Measurements from ENCODE around the gene FCRL1. TPM values are rescaled to one million over a fixed set of nuclear protein-coding genes. Genes with fewer than 3 reads are reported as not detected.

FCRL1 gene
- total and polyA plus RNA-seq, 9 donors, result 0.08 to 0.65 TPM; not detected in 7

- WGBS, 3 donors, result 66 to 75% (median 74%) methylated on average over 2 of the region's 2 CpGs
Observed at GRCh38 chr1:157820299-157820698, 379 bp upstream of the FCRL1 start.

DNA sequence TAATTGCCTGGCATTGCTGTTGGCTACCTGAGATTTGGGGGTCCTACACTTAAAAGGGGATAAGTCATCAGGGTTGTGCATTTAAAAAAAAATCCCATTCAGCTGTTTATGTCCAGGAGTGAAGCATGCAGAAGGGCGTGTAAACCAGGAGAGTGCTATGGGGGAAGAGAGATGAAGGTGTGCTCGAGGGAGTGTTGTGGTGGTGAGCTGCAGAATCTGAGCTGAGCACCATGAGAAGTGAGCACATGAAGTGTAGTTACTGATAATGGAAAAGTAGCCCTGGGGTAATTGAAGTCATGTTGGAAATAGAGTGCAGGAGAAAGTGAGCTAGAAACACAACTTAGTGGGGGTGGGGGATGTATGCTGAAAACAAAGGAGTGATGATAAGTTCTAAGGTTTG lies 705 bp downstream of the FCRL1 start:
- no peaks in the 10 kb centered on the region for H3K4me1 ChIP-seq (ENCODE audit: insufficient read depth)
- no peaks in the 10 kb centered on the region for H3K9me3 ChIP-seq
- no peaks in the 10 kb centered on the region for H3K27me3 ChIP-seq
- WGBS, 3 donors, result 58 to 73% (median 71%) methylated on average over 2 of the region's 2 CpGs
- no peak overlapping the region for H3K4me3 ChIP-seq
- DNase-seq, result no peak
- no peak for TF ChIP-seq CTCF (IDR thresholded peaks at IDR 0.05)
- no peak for TF ChIP-seq EP300 (IDR thresholded peaks at IDR 0.05)
- no peak for TF ChIP-seq POLR2A (IDR thresholded peaks at IDR 0.05)
- intact Hi-C loops (cut with DNase I), result no loop called here
- H3K27ac ChIP-seq, result no peak overlapping the region
- H3K36me3 ChIP-seq, result no peaks in the 10 kb centered on the region

More at GRCh38 chr1:157820299-157820698, 379 bp upstream of the FCRL1 start:
- no peak for TF ChIP-seq CTCF (IDR thresholded peaks at IDR 0.05)
- no peak for TF ChIP-seq POLR2A (IDR thresholded peaks at IDR 0.05)
- TF ChIP-seq EP300 (IDR thresholded peaks at IDR 0.05), result no peak
- Histone ChIP-seq H3K27ac (no peak overlapping the region), H3K27me3 (no peaks in the 10 kb centered on the region), H3K4me3 (no peak overlapping the region), H3K9me3 (no peaks in the 10 kb centered on the region), H3K36me3 (no peaks in the 10 kb centered on the region), H3K4me1 (ENCODE audit: insufficient read depth) (no peaks in the 10 kb centered on the region)
- intact Hi-C loops (cut with DNase I), result no loop called here
- DNase-seq, result no peak

GRCh38 chr1:157813269-157813668 lies 6.7 kb downstream of the FCRL1 start:
- Histone ChIP-seq H3K4me1 (ENCODE audit: insufficient read depth) (no peaks in the 10 kb centered on the region), H3K9me3 (peaks cover 0 to 7% of the 10 kb centered on the region in 2 donors), H3K27me3 (no peaks in the 10 kb centered on the region), H3K36me3 (no peaks in the 10 kb centered on the region), H3K4me3 (no peak overlapping the region), H3K27ac (no peak overlapping the region)
- no peak for TF ChIP-seq CTCF (IDR thresholded peaks at IDR 0.05)
- TF ChIP-seq EP300 (IDR thresholded peaks at IDR 0.05), result no peak
- TF ChIP-seq POLR2A (IDR thresholded peaks at IDR 0.05), result no peak
- intact Hi-C loops (cut with DNase I), result no loop called here
- DNase-seq, result no peak
- 70 to 82% (median 76%) methylated on average over 1 of the region's 1 CpG for WGBS, 3 donors

GRCh38 chr1:157806431-157807149 lies 13.3 kb downstream of the FCRL1 start:
- no peak for TF ChIP-seq CTCF (IDR thresholded peaks at IDR 0.05)
- no peak for TF ChIP-seq EP300 (IDR thresholded peaks at IDR 0.05)
- TF ChIP-seq POLR2A (IDR thresholded peaks at IDR 0.05), result no peak

More at GRCh38 chr1:157806431-157807149, 13.3 kb downstream of the FCRL1 start:
- Histone ChIP-seq H3K4me3 (no peak overlapping the region), H3K9me3 (no peaks in the 10 kb centered on the region), H3K27ac (no peak overlapping the region), H3K27me3 (no peaks in the 10 kb centered on the region), H3K4me1 (ENCODE audit: insufficient read depth) (no peaks in the 10 kb centered on the region), H3K36me3 (no peaks in the 10 kb centered on the region)
- WGBS, 3 donors, result 50 to 60% (median 57%) methylated on average over 6 of the region's 6 CpGs
- no peak for DNase-seq
- intact Hi-C loops (cut with DNase I), result no loop called here

All from ovary (tissue), 9 donors.